Panc1 (cell line): ENCODE results near the gene BBS1. TPM values are rescaled to one million over a fixed set of nuclear protein-coding genes. Genes with fewer than 3 reads are reported as not detected.

Source experiments
- ATAC-seq: fragments of 200-7000 bp; cut with Tn5 transposase; 2 replicates; pipeline ENCODE4 v1.9.1; 2020; ENCODE audit warnings: mild to moderate bottlenecking, moderate library complexity
- BruUV-seq: library from RNA; stranded (reverse); fragments of 400-500 nt; replicated peaks from 2 replicates; lab custom pipeline; 2021; lab: Mats Ljungman, UMichigan
- CTCF ChIA-PET: fragments of 300-600 bp; sonication (Branson Sonifier 250); formaldehyde crosslinking; loops from one replicate; lab custom pipeline; 2022; ENCODE audit warnings: antibody characterized with exemption; lab: Charles Lee
- POLR2A ChIA-PET: fragments of 300-600 bp; sonication (Branson Sonifier 250); formaldehyde crosslinking; loops from one replicate; lab custom pipeline; 2022; ENCODE audit warnings: antibody characterized with exemption; lab: Charles Lee
- DNase-seq: peaks from one replicate; pipeline ENCODE4 v3.0.0-alpha.2; 2010; ENCODE audit warnings: low read depth, low spot score
- H3K27ac ChIP-seq: 2 replicates; pipeline ENCODE4 v1.5.1; 2011; ENCODE audit warnings: mild to moderate bottlenecking, low read length, inconsistent platforms
- H3K27me3 ChIP-seq: fragments of 200-500 bp; sonication (Bioruptor generic); 2 replicates; pipeline ENCODE4 v1.6.0; 2014; ENCODE audit warnings: low read length, inconsistent platforms; ENCODE audit not compliant: control insufficient read depth, insufficient read depth
- H3K36me3 ChIP-seq: fragments of 200-500 bp; sonication (Bioruptor generic); 2 replicates; pipeline ENCODE4 v1.5.1; 2014; ENCODE audit warnings: inconsistent platforms, mild to moderate bottlenecking, low read length, moderate library complexity; ENCODE audit not compliant: control insufficient read depth, insufficient read depth
- H3K4me1 ChIP-seq: 2 replicates; pipeline ENCODE4 v1.5.1; 2011; ENCODE audit warnings: inconsistent platforms, mild to moderate bottlenecking, low read length, moderate library complexity; ENCODE audit not compliant: control insufficient read depth, insufficient read depth
- H3K4me3 ChIP-seq, 2 experiments: 2 replicates each; pipeline ENCODE4 v1.5.1; 2011 to 2012; ENCODE audit warnings: low read depth in 2 of 2, low read length in 2 of 2, mild to moderate bottlenecking in 2 of 2, inconsistent platforms in 1 of 2, moderate library complexity in 1 of 2
- H3K9me3 ChIP-seq: fragments of 200-500 bp; sonication (Bioruptor generic); 2 replicates; pipeline ENCODE4 v1.5.1; 2014; ENCODE audit warnings: low read depth, mild to moderate bottlenecking, inconsistent platforms, low read length, moderate library complexity; ENCODE audit not compliant: control insufficient read depth, insufficient read depth
- CTCF ChIP-seq: fragments of 450-650 bp; IDR thresholded peaks from 2 replicates; pipeline ENCODE4 v1.5.1; 2017; ENCODE audit warnings: mild to moderate bottlenecking
- POLR2AphosphoS5 ChIP-seq: IDR thresholded peaks from 2 replicates; pipeline ENCODE4 v1.6.1; 2012; ENCODE audit warnings: mild to moderate bottlenecking, low read depth, low read length, moderate library complexity
- REST ChIP-seq, 2 experiments: IDR thresholded peaks; 2 replicates each; pipeline ENCODE4 v1.6.1; 2011 to 2012; ENCODE audit warnings: low read depth in 2 of 2, control low read depth in 1 of 2, low read length in 1 of 2, mild to moderate bottlenecking in 1 of 2, moderate library complexity in 1 of 2; ENCODE audit not compliant: insufficient read depth in 1 of 2
- SIN3A ChIP-seq: IDR thresholded peaks from 2 replicates; pipeline ENCODE4 v1.6.1; 2012; ENCODE audit warnings: low read depth, mild to moderate bottlenecking, low read length, moderate library complexity, borderline replicate concordance; ENCODE audit not compliant: insufficient read depth
- TCF7L2 ChIP-seq: IDR thresholded peaks from 2 replicates; pipeline ENCODE4 v1.6.1; 2011; ENCODE audit warnings: mild to moderate bottlenecking, low read depth, low read length, inconsistent platforms
- in situ Hi-C: cut with HindIII; loops from 2 replicates; pipeline ENCODE4 v1.10.0; 2016; ENCODE audit warnings: low sequenced_read_pairs, low pct_unique_long_range_greater_than_20kb
- intact Hi-C: fragments of 100-400 bp; cut with micrococcal nuclease; formaldehyde crosslinking; loops from one replicate; pipeline ENCODE4 v1.10.0; 2022; ENCODE audit not compliant: unreplicated experiment
- total RNA-seq: library from RNA; stranded (reverse); gene quantifications from one replicate; pipeline ENCODE4 v1.2.1, GENCODE V29; 2021; ENCODE audit not compliant: unreplicated experiment

Gene BBS1
- total RNA-seq, 1 experiment from 2014 or later: 26.9 TPM

GRCh38 chr11:66470015-66470414 lies 40.4 kb upstream of the BBS1 start:
- Histone ChIP-seq H3K9me3 (no peaks in the 10 kb centered on the region), H3K27ac (no peak overlapping the region), H3K4me1 (peaks cover 11% of the 10 kb centered on the region), H3K36me3 (no peaks in the 10 kb centered on the region), H3K4me3 (no peak overlapping the region), H3K27me3 (no peaks in the 10 kb centered on the region)
- POLR2A ChIA-PET: interaction anchor here (0.6 to 0.7 kb wide), 2 partner anchors 10 to 204 kb away, joined by 5 to 7 read pairs; no protein-coding TSS in a partner anchor
- CTCF ChIA-PET: interaction anchor here (0.8 kb wide), 1 partner anchor 31 kb away, joined by 3 read pairs; the partner anchor contains the start of gene MRPL11
- BruUV-seq: no TSS peak
- intact Hi-C loops (no loop called here), in situ Hi-C loops (no loop called here)
- DNase-seq (no peak), ATAC-seq (no peak)
- TF ChIP-seq REST (IDR thresholded peaks at IDR 0.05; ENCODE audit: insufficient read depth in 1 of 2, low read depth in 2 of 2, low read length in 1 of 2): no peak
- TF ChIP-seq CTCF: no peak
- TF ChIP-seq POLR2AphosphoS5: no peak
- TF ChIP-seq TCF7L2: no peak
- TF ChIP-seq SIN3A: no peak

- BruUV-seq: TSS peak; percentile 27
- POLR2A ChIA-PET: no interaction called here
- H3K27ac ChIP-seq: no peak overlapping the region
- no peaks in the 10 kb centered on the region for H3K9me3 ChIP-seq
- TF ChIP-seq REST (IDR thresholded peaks at IDR 0.05; ENCODE audit: insufficient read depth in 1 of 2, low read depth in 2 of 2, low read length in 1 of 2) (no peak), CTCF (no peak), SIN3A (no peak), POLR2AphosphoS5 (no peak)
- CTCF ChIA-PET: interaction anchor here (0.6 to 0.9 kb wide), 3 partner anchors 12 to 426 kb away, joined by 3 to 6 read pairs (median 5); no protein-coding TSS in a partner anchor
- ATAC-seq (no peak), DNase-seq (no peak)
- intact Hi-C loops: no loop called here
- no peaks in the 10 kb centered on the region for H3K36me3 ChIP-seq
- peaks cover 8% of the 10 kb centered on the region for H3K4me1 ChIP-seq
- no peaks in the 10 kb centered on the region for H3K27me3 ChIP-seq
- no peak overlapping the region for H3K4me3 ChIP-seq
- in situ Hi-C loops: no loop called here
Observed at GRCh38 chr11:66471142-66471541, 39.3 kb upstream of the BBS1 start.
